A549 (cell line): ENCODE measurements around the gene TMEM121B.

Source experiments
- CTCF ChIP-seq: fragments of >200 bp; sonication (Bioruptor Twin); formaldehyde crosslinking; IDR thresholded peaks from 3 replicates; pipeline ENCODE4 v1.5.1; 2016
- E2F6 ChIP-seq: IDR thresholded peaks from 2 replicates; pipeline ENCODE4 v1.6.1; 2012; ENCODE audit warnings: low read depth, borderline replicate concordance
- KDM5A ChIP-seq: fragments of 200-600 bp; sonication (generic); IDR thresholded peaks from 2 replicates; pipeline ENCODE4 v1.6.1; 2016; ENCODE audit warnings: antibody characterized with exemption, mild to moderate bottlenecking
- MYC ChIP-seq: IDR thresholded peaks from 2 replicates; pipeline ENCODE4 v1.6.1; 2012; ENCODE audit warnings: mild to moderate bottlenecking, inconsistent platforms, low read length, improper control_type of control experiment, borderline replicate concordance
- POLR2AphosphoS2 ChIP-seq: conservative IDR thresholded peaks from 2 replicates; pipeline ENCODE4 v1.6.1; 2012; ENCODE audit warnings: low read length, improper control_type of control experiment, inconsistent platforms
- RAD21 ChIP-seq, 2 experiments: fragments of >200 bp in 1 of 2; sonication (Bioruptor Twin) in 1 of 2; formaldehyde crosslinking in 1 of 2; IDR thresholded peaks in 1 of 2; conservative IDR thresholded peaks in 1 of 2; 2 replicates in 1 of 2; 3 replicates in 1 of 2; pipeline ENCODE4 v1.6.1; 2012 to 2018; ENCODE audit warnings: inconsistent platforms in 1 of 2
- REST ChIP-seq: fragments of 200-600 bp; sonication (generic); IDR thresholded peaks from 2 replicates; pipeline ENCODE4 v1.6.1; 2016; ENCODE audit warnings: antibody characterized with exemption, mild to moderate bottlenecking, moderate library complexity

- TF ChIP-seq CTCF: no peak
- peak; percentile 61; the same call in 1 of the 2 replicates for TF ChIP-seq MYC
- TF ChIP-seq REST: no peak
- no peak for TF ChIP-seq POLR2AphosphoS2
- no peak for TF ChIP-seq RAD21 (conservative IDR thresholded peaks at IDR 0.05 in 1 of 2, IDR thresholded peaks at IDR 0.05 in 1 of 2)
- peak; percentile 43 for TF ChIP-seq E2F6
- TF ChIP-seq KDM5A: no peak
Observed at GRCh38 chr22:17158568-17159503, 37.7 kb upstream of the TMEM121B start, which contains the start of gene HDHD5.
